HG02678 (cell line): ENCODE data around the gene MAMDC4.
A peak's percentile ranks its signal among the peaks of the same experiment; 100 is the strongest.
"Not testable (repeated sequence)": the region's sequence is repeated elsewhere in the genome, so short reads cannot be mapped to it uniquely, and the experiment has no call there.

Source experiments
- ATAC-seq: cut with Tn5 transposase; IDR thresholded peaks from one replicate; pipeline ENCODE4 v1.9.1; 2021; ENCODE audit warnings: mild to moderate bottlenecking, moderate library complexity; ENCODE audit not compliant: unreplicated experiment

Gene MAMDC4

GRCh38 chr9:136851941-136852663 is at the start of gene MAMDC4:
Gene MAMDC4 (plus strand): TSS chr9:136852346. CDS start chr9:136852417, 71 bp downstream.
- no peak for ATAC-seq

- ATAC-seq: not testable (repeated sequence)
These were observed 49.1 kb upstream of the MAMDC4 start for GRCh38 chr9:136803009-136803550.

- ATAC-seq: no peak
These were observed 48.3 kb upstream of the MAMDC4 start for GRCh38 chr9:136803551-136804508.

- ATAC-seq: no peak
These were observed 47.5 kb upstream of the MAMDC4 start for GRCh38 chr9:136804509-136805206.

GRCh38 chr9:136805207-136805740 is 46.9 kb upstream of the MAMDC4 start:
- ATAC-seq: no peak

- no peak for ATAC-seq
These were observed 46.1 kb upstream of the MAMDC4 start for GRCh38 chr9:136806067-136806466.

GRCh38 chr9:136806631-136807201 is 45.4 kb upstream of the MAMDC4 start:
- no peak for ATAC-seq

- ATAC-seq: peak; percentile 81
These were observed 44.7 kb upstream of the MAMDC4 start, which contains the start of gene RABL6 for GRCh38 chr9:136807281-136808074. Gene RABL6 (plus strand): TSS chr9:136807948. CDS start chr9:136808197, 249 bp downstream.

GRCh38 chr9:136808075-136808805 is 43.9 kb upstream of the MAMDC4 start:
- ATAC-seq: peak; percentile 35

GRCh38 chr9:136808806-136809158 is 43.4 kb upstream of the MAMDC4 start:
- no peak for ATAC-seq

GRCh38 chr9:136814725-136815421 is 37.3 kb upstream of the MAMDC4 start:
- no peak for ATAC-seq

GRCh38 chr9:136815422-136815782 is 36.7 kb upstream of the MAMDC4 start:
- no peak for ATAC-seq

- ATAC-seq: no peak
These were observed 30.9 kb upstream of the MAMDC4 start for GRCh38 chr9:136820971-136821825.

- ATAC-seq: no peak
These were observed 30.2 kb upstream of the MAMDC4 start for GRCh38 chr9:136821826-136822544.

GRCh38 chr9:136823136-136824046 is 28.8 kb upstream of the MAMDC4 start:
- ATAC-seq: no peak
